Erythroblast (primary cell): ENCODE measurements around the gene GINS3.
"Not testable (repeated sequence)": the region's sequence is repeated elsewhere in the genome, so short reads cannot be mapped to it uniquely, and the experiment has no call there.

Source experiments
- GATA1 ChIP-seq: IDR thresholded peaks from 2 replicates; pipeline ENCODE4 v1.6.1; 2011; ENCODE audit warnings: low read depth, mild to moderate bottlenecking, control low read depth, low read length, moderate library complexity
- POLR2A ChIP-seq: IDR thresholded peaks from 2 replicates; pipeline ENCODE4 v1.6.1; 2011; ENCODE audit warnings: mild to moderate bottlenecking, low read length

DNA sequence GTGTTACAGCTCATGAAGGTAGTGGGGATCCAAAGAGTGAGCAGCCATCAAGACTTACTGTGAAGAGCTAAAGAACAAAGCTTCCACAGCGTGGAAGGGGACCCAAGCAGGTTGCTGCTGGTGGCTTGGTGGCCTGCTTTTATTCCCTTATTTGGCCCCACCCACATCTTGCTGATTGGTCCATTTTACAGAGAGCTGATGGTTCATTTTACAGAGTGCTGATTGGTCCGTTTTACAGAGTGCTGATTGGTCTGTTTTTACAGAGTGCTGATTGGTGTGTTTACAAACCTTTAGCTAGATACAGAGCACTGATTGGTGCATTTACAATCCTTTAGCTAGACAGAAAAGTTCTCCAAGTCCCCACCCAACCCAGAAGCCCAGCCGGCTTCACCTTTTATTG lies 9.0 kb downstream of the GINS3 start:
- not testable (repeated sequence) for TF ChIP-seq POLR2A, GATA1
